Activated T-cell treated with anti-CD3 and anti-CD28 coated beads, Interleukin-2, amount 50 U/mL, for 24 hours (primary cell): ENCODE data around the gene SRBD1.

ENCODE experiments used
- DNase-seq: peaks from one replicate; pipeline ENCODE4 v3.0.0-alpha.2; 2020
- H3K27ac Mint-ChIP-seq: 2 replicates; pipeline ENCODE4 v1.8.0; 2020; ENCODE audit warnings: mild to moderate bottlenecking, mixed read lengths
- H3K27me3 Mint-ChIP-seq: 2 replicates; pipeline ENCODE4 v1.8.0; 2020; ENCODE audit warnings: mixed read lengths
- H3K36me3 Mint-ChIP-seq: 2 replicates; pipeline ENCODE4 v1.8.0; 2020; ENCODE audit warnings: low read depth, mixed read lengths
- H3K4me1 Mint-ChIP-seq: 2 replicates; pipeline ENCODE4 v1.8.0; 2020; ENCODE audit warnings: low read depth, mixed read lengths
- H3K4me3 Mint-ChIP-seq: 2 replicates; pipeline ENCODE4 v1.8.0; 2020; ENCODE audit warnings: mild to moderate bottlenecking, moderate library complexity, mixed read lengths
- H3K9me3 Mint-ChIP-seq: 2 replicates; pipeline ENCODE4 v1.8.0; 2020; ENCODE audit warnings: mixed read lengths

The SRBD1 gene

DNA sequence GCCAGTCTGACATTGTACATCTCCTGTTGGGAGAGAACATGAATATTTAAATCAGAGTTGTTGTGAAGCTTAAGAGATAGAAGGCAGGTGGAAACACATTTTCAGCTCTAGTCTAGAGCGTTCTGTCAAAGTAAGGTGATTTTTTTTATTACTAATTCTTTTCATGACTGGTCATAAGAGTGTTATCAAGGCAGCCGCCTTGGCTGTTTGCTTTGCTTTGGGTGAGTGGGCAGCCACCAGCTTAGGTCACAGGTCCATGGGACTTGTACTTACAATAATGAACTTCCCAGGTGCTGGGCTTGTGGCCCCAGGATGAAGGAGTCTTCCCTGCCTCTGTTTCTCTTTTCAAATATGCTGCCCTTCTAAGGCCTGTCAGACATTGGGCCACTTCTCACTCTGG lies 256.3 kb downstream of the SRBD1 start:
- DNase-seq, result no peak
- no peak overlapping the region for H3K27ac Mint-ChIP-seq
- H3K36me3 Mint-ChIP-seq, result no peaks in the 10 kb centered on the region
- H3K9me3 Mint-ChIP-seq, result no peaks in the 10 kb centered on the region
- no peaks in the 10 kb centered on the region for H3K27me3 Mint-ChIP-seq
- no peak overlapping the region for H3K4me3 Mint-ChIP-seq
- H3K4me1 Mint-ChIP-seq, result no peaks in the 10 kb centered on the region

DNA sequence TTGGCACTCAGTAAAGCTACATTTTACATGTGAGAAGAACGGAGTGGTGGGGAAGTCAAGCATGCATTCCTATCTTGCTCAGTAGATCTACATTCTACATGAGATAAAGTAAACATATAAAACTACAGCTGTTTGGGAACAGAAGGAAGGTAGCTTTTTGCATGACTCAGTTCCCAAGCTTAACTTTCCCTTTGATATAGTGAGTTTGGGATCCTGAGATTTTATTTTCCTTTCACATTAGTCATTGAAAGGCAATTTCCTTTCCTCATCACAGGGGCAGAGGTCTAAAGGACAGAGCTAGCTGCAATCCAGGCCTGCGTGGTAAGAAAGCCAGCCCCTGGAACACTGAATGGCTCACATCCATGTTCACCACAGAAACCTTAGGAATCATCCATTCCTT lies 257.2 kb downstream of the SRBD1 start:
- Mint-ChIP-seq H3K4me3 (no peak overlapping the region), H3K27me3 (no peaks in the 10 kb centered on the region), H3K4me1 (no peaks in the 10 kb centered on the region), H3K27ac (no peak overlapping the region), H3K9me3 (no peaks in the 10 kb centered on the region), H3K36me3 (no peaks in the 10 kb centered on the region)
- no peak for DNase-seq

DNA sequence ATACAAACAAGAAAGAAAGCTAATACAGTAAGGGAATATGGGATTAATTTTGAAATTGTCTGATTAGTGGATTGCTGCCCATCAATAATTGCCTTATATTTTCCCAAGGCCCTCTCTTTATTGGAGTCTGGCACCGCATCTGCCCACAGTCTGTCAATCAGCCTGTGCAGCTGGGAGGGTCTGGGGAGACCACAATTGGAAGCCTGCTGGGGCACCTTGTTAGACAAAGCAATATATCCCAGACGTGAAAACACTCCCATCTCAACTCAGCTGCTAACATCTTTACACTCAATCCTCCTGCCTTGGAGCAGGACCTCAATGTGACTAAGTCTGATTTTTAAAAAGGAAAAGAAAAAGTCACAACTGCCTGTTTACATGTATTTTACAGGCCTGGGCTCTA lies 258.6 kb downstream of the SRBD1 start:
- no peaks in the 10 kb centered on the region for H3K9me3 Mint-ChIP-seq
- no peaks in the 10 kb centered on the region for H3K27me3 Mint-ChIP-seq
- no peaks in the 10 kb centered on the region for H3K36me3 Mint-ChIP-seq
- DNase-seq, result no peak
- H3K27ac Mint-ChIP-seq, result no peak overlapping the region
- no peak overlapping the region for H3K4me3 Mint-ChIP-seq
- H3K4me1 Mint-ChIP-seq, result no peaks in the 10 kb centered on the region

DNA sequence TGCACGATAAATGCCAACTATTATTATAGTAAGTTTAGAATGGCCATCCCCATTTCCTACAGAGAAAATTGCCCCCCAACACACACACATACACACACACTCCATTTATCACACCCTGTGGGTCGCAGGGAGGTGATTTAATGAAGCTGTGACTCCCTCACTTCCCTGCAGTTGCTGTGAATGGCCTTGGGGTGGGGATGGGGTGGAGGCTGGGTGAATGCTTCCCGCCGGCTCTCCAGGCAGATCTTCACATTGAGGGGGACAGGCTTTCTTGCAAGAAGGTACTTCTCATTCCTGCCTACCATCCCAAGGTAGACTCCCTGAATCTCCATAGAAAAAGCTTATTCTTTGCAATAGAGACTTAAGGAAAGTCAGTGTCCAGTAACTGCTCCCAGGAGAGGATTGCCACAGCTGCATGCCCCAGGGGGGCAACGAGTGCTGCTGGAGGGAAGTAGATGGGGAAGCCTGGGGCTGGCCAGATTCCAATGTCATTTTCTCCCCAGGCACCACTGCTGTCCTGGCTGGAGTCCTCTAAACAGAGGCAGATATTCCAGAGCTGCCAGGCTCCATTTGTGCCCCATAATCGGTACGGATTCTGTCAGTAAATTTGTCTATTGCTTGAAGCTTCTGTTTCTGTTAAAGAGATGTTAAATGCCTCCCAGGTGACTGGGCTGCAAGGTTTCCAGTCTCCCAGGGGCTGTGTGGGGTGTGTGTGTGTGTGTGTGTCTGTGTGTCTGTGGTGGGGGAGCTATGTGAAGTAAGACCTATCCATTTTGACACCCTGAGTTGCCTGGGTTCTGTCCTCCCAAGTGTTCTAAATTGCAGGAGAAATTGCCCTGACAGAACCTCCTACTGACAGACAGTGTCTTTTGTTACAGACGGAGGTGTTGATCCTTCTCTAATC lies 265.5 kb downstream of the SRBD1 start:
- no peak overlapping the region for H3K27ac Mint-ChIP-seq
- no peak overlapping the region for H3K4me3 Mint-ChIP-seq
- peaks cover 9% of the 10 kb centered on the region for H3K27me3 Mint-ChIP-seq
- no peaks in the 10 kb centered on the region for H3K36me3 Mint-ChIP-seq
- no peaks in the 10 kb centered on the region for H3K9me3 Mint-ChIP-seq
- no peaks in the 10 kb centered on the region for H3K4me1 Mint-ChIP-seq
- no peak for DNase-seq

DNA sequence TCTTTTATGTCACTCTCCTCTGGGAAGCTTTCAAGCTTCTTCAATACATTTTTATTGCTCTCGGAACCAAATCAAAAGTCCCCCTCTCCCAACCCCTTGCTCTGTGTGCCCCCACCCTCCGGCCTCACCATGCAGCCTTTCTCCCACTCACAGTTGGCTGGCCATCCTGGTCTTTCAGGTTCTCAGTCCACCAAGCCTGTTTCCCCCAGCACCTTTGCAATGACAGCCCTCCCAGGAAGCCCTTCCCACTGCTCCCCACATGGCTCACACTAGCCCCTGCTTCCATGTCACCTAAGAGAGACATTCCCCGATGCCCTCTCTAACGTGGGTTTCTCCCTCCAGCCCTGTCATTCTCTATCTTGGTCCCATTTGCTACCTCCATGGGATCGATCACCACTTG lies 266.6 kb downstream of the SRBD1 start:
- H3K4me1 Mint-ChIP-seq, result no peaks in the 10 kb centered on the region
- DNase-seq, result no peak
- H3K4me3 Mint-ChIP-seq, result no peak overlapping the region
- no peak overlapping the region for H3K27ac Mint-ChIP-seq
- no peaks in the 10 kb centered on the region for H3K9me3 Mint-ChIP-seq
- H3K36me3 Mint-ChIP-seq, result no peaks in the 10 kb centered on the region
- peaks cover 9% of the 10 kb centered on the region for H3K27me3 Mint-ChIP-seq

DNA sequence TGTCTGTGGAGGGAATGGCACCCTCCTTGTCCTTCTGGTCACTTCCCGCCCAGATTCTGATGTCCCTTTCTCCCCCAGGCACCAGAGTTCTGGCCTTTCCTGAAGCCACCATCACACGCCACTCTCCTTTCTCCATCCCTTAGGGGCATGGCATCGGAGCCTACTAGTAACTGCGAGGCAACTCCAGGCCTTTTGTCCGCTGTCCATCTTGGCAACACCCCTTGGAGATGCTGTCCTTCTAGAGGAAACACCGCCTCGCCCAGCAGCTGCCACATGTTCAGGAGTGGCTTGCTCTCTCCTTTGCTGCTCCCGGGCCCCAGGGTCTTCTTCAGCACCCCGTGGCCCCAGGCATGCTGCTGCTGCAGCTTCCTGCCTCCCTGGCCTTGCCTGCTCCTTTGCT lies 267.0 kb downstream of the SRBD1 start:
- no peaks in the 10 kb centered on the region for H3K4me1 Mint-ChIP-seq

DNA sequence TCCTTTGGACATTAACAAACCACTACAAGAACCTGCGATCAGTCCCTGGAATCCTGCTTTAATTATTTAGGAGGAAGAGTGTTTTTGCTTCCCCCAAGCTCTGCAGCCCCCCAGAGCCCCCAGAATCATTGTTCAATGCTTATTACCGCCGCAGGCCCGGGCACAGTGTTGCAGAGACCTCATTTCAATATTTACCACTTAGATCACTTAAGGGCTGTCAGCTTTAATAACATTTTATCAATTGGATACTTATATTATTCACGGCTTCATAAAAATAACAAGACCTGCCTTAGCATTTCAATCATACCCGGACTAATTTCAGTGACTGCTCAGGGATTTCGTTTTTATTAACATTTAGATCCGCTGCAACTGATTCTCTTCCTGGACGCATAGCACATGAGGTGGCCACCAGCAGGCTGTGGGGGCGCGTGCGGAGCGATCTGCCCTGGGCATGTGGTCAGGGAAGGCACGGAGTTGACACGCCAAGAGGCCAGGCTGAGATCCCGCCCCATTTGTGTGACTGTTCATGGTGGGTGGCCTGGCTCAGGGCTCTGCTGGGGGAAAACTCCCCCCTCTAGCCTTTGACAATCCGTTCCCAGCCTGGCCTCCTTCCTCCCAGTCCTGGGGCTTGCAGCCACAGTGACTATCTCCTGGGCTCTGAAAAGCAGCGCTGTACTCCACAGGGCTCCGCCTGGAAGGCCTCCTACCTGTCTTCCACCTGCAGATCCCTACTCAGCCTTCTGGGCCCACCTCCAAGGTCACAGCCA lies 267.6 kb downstream of the SRBD1 start:
- Mint-ChIP-seq H3K4me1 (no peaks in the 10 kb centered on the region), H3K9me3 (no peaks in the 10 kb centered on the region), H3K27me3 (peaks cover 9% of the 10 kb centered on the region), H3K4me3 (no peak overlapping the region), H3K27ac (no peak overlapping the region), H3K36me3 (no peaks in the 10 kb centered on the region)
- DNase-seq, result no peak

More for the DNA sequence above, 267.0 kb downstream of the SRBD1 start:
- Mint-ChIP-seq H3K27ac (no peak overlapping the region), H3K4me3 (no peak overlapping the region), H3K9me3 (no peaks in the 10 kb centered on the region), H3K27me3 (peaks cover 9% of the 10 kb centered on the region), H3K36me3 (no peaks in the 10 kb centered on the region)
- no peak for DNase-seq

DNA sequence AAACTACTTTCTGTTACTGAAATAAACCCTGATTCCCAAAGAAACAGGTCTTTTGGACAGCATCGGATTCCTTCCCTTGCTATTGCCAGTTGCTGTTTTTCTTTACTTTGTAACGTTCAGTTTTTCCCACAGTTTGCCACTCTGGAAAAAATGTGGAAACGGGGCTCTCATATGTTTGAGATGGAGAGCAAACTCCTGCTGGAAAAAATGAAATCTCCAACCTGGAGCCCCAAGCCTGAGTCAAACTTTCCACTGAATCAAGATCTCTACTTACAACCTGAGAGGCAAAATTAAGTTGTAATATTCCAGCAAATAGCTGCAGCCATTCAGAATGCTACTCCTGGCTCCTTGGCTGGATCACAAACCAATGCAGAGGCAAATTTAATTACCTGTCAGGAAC lies 270.7 kb downstream of the SRBD1 start:
- peaks cover 6% of the 10 kb centered on the region for H3K27me3 Mint-ChIP-seq
- no peaks in the 10 kb centered on the region for H3K36me3 Mint-ChIP-seq
- no peaks in the 10 kb centered on the region for H3K9me3 Mint-ChIP-seq
- H3K4me1 Mint-ChIP-seq, result no peaks in the 10 kb centered on the region
- H3K27ac Mint-ChIP-seq, result no peak overlapping the region
- DNase-seq, result no peak
- H3K4me3 Mint-ChIP-seq, result no peak overlapping the region

DNA sequence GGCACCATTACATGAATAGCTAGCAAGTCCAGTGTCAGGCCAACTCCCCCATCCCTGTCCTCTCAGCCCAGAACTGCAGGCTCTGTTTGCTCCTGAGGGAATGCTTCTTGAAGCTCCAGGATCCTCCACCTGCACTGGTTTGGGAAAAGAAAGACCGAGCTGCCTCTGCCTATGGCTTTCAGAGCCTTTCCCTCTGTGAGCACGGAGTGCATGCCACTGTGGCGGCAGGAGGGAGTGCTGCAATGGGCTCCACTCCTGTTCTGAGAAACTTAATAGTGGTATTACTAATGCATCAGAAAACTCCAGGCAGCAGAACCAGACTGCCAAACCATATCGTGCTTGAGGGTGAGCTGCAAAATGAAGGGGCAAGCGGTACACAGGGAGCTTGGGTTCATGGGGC lies 271.8 kb downstream of the SRBD1 start:
- Mint-ChIP-seq H3K4me1 (no peaks in the 10 kb centered on the region), H3K4me3 (no peak overlapping the region), H3K27ac (no peak overlapping the region), H3K9me3 (no peaks in the 10 kb centered on the region), H3K36me3 (no peaks in the 10 kb centered on the region), H3K27me3 (no peaks in the 10 kb centered on the region)
- DNase-seq, result no peak
